ENCODE results near the gene NLGN1.

- no peak for TF ChIP-seq CTCF (IDR thresholded peaks at IDR 0.05)
- TF ChIP-seq, protein P1, sequence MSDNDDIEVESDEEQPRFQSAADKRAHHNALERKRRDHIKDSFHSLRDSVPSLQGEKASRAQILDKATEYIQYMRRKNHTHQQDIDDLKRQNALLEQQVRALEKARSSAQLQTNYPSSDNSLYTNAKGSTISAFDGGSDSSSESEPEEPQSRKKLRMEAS (IDR thresholded peaks at IDR 0.05): no peak
- TF ChIP-seq, protein P2, sequence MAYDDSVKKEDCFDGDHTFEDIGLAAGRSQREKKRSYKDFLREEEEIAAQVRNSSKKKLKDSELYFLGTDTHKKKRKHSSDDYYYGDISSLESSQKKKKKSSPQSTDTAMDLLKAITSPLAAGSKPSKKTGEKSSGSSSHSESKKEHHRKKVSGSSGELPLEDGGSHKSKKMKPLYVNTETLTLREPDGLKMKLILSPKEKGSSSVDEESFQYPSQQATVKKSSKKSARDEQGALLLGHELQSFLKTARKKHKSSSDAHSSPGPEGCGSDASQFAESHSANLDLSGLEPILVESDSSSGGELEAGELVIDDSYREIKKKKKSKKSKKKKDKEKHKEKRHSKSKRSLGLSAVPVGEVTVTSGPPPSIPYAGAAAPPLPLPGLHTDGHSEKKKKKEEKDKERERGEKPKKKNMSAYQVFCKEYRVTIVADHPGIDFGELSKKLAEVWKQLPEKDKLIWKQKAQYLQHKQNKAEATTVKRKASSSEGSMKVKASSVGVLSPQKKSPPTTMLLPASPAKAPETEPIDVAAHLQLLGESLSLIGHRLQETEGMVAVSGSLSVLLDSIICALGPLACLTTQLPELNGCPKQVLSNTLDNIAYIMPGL (CRISPR knock-in tag; IDR thresholded peaks at IDR 0.05; ENCODE audit: borderline replicate concordance): no peak
- TF ChIP-seq POLR2A (IDR thresholded peaks at IDR 0.05; ENCODE audit: low read length): no peak
Observed at GRCh38 chr3:173897631-173898030, 500.1 kb downstream of the NLGN1 start.
